HCT116 (cell line): ENCODE measurements around the gene KRT1.

ENCODE experiments used
- CBX3 ChIP-seq: IDR thresholded peaks from 2 replicates; pipeline ENCODE4 v1.6.1; 2012; ENCODE audit warnings: low read depth
- POLR2AphosphoS5 ChIP-seq: IDR thresholded peaks from 2 replicates; pipeline ENCODE4 v1.6.1; 2011; ENCODE audit warnings: mild to moderate bottlenecking, low read depth, low read length, moderate library complexity
- ZNF274 ChIP-seq: fragments of 200-500 bp; sonication (Bioruptor generic); IDR thresholded peaks from 2 replicates; pipeline ENCODE4 v1.6.1; 2014; ENCODE audit warnings: mild to moderate bottlenecking, low read depth, low read length, inconsistent platforms

- TF ChIP-seq CBX3 (no peak), POLR2AphosphoS5 (no peak), ZNF274 (no peak)
These were observed 31.1 kb downstream of the KRT1 start for GRCh38 chr12:52649066-52649465.
